NCI-H146 treated with DMSO at 0.1 percent for 48 hours (cell line): ENCODE results near the gene FAM180A.
"Not testable (repeated sequence)": the region's sequence is repeated elsewhere in the genome, so short reads cannot be mapped to it uniquely, and the experiment has no call there.

Experiments
- DNase-seq: peaks from one replicate; lab custom pipeline; 2025; ENCODE audit not compliant: unreplicated experiment; lab: John Stamatoyannopoulos, UW

Gene FAM180A

DNA sequence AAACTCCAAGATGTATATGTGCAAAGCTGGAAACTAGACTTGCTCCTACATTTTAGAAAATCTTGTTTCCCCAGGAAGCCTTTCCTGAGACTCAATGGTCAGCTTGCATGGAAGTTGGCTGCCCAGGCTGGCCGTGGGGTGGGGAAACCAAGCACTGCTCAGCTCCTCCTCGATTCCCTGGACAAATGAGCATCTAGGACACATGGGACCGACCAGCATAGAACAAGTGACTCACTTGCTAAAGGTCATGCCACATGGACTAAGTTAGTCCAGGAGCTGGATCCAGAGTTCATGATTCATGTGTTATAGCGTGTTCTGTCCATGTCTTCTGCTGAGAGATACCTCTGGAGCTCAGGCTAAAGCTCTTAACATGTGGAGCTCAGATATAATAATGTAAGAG is 6.2 kb downstream of the FAM180A start:
- DNase-seq: no peak

DNA sequence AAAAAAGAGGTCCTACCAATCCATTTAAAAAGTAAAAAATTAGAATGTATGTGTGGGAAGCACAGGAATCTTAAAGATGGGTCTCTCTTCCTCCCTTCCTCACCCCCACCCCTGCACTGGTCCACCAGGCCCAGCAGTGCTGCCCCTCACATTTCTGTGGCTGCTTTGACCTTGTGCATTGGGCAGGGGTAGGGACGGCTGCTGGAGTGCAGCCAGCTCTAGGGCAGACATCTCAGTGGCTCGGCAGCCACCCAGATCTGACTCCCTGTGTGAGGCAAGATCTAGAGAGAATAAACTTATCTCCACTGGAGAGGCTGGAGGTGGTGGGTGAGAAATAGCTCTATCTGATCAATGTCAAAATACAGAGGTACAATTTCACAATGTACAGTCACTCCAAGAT is 6.7 kb downstream of the FAM180A start:
- no peak for DNase-seq

DNA sequence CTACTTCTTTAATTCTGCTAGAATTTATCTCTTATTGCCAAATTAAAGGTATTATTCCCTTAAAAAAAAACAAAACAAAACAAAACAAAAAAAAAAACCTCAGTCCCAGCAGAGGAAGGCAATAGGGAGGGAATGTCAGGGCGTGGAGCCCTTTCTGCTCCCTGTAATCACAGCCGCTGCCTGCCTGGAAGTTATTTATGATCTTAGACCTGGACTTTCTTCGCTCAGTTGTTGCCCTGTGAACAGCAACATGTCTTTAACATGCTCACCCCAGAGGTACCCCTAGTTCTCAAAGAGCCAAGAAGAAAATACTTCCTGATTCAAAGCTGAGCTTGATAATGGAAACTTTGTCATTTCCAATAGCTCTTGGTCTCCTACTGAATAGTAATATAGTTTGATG is 7.7 kb downstream of the FAM180A start:
- DNase-seq: no peak

DNA sequence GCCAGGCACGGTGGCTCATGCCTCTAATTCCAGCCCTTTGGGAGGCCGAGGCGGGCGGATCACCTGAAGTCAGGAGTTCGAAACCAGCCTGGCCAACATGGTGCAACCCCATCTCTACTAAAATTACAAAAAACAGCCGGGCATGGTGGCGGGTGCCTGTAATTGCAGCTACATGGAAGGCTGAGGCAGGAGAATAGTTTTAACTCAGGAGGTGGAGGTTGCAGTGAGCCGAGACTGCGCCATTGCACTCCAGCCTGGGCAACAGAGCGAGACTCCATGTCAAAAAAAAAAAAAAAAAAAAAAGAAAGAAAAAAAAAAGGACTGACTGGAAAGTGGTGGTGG is 11.3 kb downstream of the FAM180A start:
- DNase-seq: not testable (repeated sequence)

DNA sequence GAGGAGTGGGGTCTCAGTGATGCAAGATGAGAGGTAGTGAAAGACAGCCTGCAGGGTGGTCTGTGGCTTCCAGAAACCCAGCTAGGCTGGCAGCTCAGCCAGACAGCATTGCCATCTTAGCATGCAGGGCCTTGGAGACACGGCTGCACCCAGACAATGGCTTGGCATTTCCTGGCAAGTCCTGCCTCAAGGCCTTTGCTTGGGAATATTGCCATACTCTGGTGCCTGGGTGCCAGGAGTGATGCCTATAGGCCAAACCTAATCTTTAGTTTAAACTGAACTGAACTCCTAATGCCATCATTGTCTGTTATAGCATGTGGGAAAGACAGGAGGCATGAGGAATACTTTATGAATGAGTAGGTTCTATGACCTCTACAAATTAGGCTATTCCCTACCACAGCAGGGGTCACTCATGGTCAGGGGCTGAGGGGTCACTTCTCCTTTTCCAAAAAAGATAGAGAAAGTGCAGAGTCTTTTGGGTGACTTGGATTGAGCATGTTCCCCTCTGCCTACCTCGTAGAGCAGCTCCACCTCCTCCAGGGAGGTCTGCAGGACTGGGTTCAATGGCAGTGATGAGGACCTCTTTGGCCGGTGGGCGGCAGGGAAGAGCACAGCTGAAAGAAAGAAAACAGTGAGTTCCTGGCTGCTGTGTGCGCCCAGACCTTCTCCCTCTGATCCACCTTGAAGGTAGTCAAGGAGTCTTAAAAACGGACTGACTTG is 11.9 kb downstream of the FAM180A start:
- no peak for DNase-seq

DNA sequence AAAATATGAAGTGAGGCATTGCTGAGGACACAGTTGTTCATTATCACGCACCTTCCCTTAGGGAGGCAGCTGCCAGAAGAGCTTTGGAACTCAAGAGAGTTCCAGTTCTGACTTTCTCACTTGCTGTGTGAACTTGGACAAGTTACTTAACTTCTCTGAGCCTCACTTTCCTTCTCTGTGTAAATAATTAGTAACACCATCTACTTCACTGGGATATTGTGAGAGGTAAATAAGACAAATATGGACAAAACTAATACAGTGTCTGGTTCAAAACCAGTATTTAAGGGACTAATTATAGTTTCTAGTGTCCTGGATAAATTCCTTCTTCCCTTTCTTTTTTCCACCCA is 14.3 kb downstream of the FAM180A start:
- DNase-seq: no peak

DNA sequence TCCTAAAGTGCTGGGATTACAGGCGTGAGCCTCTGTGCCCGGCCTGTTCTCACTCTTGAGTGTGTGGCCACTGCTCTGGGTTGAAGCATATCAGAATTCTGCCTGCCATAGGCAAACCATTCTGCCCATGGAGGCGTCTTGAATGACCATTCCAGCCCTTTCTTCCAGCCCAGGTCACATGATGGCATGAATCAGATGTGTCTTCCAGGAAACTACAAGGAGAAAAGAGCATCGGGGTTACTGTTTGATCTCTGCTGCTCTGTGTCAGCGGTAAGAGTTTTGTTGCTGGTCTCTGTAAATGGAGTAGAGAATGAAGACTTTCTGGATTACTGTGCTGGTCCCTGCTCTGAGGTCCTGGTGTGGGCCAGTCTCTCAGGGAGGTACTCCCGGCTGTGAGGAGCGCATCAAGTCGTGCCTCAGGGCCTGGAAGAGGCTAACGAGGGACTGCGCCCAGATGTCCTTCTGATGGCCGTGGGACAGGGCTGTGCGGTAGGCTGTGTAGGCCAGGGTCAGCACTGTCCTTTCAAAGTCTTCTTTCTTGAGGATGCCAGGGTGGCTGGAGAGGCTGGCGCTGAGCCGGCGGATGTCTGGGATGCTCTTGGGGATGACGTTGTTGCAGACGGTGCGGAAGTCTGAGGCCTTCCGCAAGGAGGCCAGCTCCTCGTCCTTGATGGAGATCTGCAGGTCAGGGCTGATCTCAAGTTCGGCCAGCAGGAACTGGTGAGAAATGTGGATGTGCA is 14.8 kb downstream of the FAM180A start:
- DNase-seq: no peak

DNA sequence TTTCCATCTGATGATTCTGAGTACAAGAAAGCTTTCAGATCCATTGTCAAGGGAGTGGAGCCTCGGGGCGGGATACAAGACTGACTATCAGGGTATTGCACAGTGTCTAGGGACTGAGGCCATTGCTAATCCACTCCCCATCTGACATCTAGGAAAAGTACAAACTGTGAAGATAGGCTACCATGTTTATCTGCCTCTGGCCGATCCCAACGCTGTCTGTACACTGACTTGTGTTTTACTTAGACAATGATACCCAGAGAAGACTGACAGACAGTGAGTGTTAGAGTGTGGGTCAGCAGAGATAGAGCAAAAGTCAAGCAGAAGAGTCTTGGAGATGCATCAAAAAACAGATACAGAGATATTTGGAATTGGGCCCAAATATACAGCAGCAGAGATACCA is 17.5 kb downstream of the FAM180A start:
- no peak for DNase-seq

DNA sequence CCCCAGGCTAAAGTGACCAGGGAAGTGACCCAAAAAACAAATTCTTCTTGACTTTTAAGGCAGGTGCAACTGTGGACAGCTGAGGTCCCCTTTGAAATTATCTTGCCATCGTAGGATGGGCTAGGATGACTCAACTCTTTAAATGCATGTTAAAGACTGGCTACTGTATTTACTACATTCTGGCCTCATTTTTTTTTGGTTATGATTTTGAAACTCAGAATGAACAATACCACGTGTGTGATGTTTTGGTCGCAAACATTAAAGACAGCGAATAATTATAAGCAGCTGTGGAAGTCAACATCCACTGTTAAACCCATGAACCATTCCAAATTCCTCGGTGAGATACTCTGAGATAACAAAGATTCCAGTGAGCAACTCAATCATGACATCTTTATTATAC is 19.4 kb downstream of the FAM180A start:
- DNase-seq: no peak

DNA sequence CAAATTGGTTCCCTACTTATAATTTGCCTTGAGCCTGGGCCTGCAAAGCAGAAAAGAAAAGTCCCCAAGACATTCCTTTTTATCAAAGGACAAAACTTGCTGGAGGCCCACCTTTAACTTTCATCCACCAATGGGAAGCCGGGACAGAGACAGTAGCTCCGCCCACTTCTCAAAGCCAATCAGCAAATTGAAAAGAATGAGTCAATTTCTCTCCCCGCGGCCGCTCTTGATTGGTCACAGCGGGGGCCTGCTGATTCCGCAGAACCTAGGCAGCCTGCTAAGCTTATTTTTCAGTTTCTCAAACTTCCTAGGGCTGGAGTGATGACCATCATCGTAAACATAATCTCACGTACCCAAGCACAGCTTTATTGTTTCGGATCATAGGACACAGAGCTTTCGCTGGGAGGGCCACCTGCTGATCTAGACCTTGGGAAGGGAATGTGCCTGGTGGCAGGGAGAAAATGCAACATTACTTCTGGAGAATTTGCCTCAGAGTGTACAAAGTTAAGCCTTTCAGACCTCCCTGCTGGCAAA is 20.4 kb downstream of the FAM180A start, which contains the start of gene SLC13A4:
Gene SLC13A4 (minus strand): TSS at position 51 of the 534 bp plus-strand sequence. CDS start 690 bp downstream, outside the sequence.
- DNase-seq: no peak

DNA sequence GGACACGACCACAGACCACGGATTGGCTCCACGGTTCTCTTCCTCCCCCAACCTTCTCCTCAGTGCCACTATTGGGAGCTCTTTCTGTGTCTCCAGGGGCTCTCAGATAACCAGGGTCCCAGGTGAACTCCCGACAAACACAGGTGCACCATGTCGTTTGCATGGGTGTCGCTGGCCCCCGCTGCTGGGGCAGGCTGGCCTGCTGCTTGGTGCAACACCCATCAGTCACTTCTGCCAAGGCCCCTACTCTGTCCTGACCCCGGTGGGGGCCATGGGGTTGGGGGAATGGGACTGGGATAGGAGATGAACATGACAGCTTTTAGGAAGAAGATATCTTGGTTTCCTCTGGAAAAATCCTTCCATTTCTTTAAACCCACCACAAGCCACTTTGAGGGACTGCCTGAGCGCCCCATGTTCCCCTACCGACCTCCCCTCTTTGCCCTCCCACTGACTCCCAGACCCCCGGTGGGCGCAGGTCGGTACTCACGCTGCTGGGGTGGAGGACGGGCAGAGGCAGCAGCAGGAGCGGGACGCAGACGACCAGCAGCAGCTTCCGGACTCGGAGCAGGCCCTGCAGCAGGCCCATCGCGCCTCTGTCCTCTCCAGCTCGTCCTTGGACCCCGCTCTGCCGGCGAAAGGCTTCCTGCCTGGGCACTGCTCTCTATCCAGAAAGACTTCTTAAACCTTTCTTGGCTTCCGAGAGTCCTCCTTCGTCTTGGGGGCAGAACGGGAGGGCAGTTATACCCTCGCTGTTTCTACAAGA is 21.5 kb downstream of the FAM180A start:
- DNase-seq: no peak

DNA sequence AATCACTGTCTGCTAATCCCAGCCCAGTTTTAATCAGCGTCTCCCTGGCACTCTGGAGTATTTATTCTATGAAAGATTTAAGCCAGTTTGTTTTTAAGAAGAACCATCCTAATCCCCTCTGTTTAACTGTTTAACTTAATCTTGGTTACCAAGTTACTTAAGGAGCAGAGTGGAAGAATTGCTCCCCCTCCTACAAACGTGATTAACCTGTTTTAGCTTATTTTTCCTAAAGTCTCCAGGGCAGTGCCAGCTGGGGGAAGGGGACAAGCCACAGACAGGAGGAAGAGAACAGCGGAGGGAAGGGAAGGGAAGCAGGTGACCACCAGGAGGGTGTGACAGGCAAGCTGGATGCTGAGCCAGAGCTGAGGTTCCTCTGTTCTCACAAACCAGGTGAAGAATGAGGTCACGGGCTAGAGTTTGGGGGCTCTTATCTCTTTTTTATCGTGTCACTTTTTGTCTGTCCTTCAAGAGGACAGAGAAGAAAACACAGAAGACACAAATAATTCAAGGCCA is 22.3 kb downstream of the FAM180A start:
- no peak for DNase-seq

DNA sequence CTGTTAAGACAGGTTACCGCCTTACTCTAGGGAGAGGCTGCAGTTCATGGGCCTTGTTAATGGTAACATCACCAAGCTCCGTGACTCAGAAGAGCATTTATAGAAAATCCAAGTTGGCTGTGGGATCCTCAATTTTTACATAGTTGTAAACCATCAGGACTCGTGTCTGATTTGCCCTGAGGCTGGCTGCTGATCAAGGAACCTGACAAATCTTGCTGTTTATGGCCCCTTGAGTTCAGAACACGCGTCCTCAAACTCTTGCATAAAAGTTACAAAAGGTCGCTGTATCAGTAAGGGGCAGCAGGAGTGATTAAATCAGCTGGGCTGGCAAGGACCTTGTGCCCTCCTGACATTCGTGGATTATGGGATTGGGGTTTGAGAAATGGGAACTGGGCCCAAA is 25.2 kb downstream of the FAM180A start:
- DNase-seq: no peak

DNA sequence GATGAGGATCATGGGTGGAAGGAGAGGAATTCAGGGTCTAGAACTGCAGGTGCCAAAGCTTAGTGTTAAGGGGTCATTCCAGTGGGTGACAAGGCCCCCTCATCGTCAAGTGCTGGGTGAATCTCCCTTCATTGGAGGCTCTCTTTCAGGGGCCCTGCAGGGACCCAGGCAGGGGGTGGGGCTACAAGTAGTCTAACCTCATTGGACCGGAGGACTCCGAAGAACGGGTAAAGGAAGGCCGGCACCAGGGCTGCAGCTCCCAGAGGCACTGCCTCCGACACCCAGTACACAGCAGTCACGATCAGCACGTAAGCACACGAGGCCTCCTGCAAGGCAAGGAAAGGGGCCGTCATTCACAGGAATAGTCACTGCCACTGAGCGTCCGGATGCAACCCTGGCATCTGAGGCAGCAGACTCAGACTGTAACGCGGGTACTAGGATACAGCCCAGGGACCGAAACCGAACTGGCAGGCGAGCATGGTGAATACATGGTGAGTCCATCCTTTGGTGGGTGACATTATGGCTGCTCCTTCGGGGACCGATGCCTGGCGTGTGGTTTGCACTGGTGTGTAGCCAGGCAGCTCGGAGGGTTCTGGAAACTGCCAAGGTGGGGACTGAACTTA is 27.3 kb downstream of the FAM180A start:
- DNase-seq: no peak

DNA sequence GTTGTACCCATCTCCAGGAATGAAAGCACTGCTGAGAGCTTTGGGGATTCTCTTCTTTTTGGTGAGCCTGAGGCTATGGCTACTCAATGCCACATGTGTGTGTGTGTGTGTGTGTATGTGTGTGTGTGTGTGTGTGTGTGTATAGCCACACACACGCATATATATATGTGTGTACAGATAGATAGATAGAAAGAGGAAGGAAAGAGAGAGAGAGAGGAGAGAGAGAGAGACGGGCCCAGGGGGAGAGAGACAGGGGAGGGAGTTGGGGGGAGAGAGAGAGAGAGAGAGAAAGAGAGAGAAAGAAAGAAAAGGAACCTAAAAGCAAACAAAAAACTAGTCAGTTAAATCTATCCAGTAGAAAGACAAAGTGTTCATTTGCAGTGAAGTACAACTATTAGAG is 28.9 kb downstream of the FAM180A start:
- no peak for DNase-seq

DNA sequence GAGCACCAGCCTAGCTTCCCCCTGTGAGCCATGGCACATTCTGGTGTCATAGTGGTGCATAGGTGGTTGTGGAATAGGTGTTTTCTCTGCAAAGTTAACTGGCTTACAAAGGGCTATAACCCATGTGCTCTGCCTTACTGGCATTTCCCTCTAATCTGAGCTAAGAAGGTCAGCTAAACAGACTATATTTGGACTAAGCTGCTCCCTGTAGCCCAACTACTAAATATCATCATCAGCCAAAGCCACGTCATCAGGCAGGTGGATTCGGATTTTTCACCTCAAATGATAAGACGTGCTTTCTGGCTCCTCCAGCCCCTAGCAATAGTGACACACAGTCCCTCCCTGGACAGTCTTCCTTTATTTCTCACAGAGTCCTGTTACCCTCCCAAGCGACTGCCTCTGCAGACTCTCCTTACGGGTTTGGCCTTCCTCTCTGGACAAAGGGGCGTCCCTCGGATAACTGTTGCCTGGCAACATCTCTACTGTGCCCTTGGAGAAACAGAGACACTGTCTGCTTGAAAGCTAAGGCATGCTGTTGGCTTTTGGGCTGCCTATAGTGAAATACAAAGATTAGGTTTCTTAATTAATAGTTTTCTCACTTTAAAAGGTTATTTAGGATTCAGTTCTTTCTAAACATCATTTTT is 29.7 kb downstream of the FAM180A start:
- DNase-seq: no peak

DNA sequence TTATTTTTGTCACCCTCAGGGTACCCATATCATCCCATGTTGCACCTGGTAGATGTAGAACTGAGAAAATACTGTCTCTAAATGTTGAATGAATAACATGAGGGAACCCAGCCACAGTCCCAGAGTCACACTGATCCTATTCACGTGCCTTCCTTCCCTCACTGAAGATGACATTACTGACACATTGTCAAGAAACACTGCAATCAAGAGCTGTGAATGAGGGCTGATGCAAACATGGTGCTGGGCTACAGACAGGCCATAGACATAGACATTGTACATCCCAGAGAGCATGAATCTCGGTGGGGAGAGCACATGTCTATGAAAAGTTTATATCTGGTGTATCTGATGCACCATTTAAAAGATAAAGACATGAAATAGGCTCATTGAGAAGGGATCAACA is 30.4 kb downstream of the FAM180A start:
- no peak for DNase-seq

DNA sequence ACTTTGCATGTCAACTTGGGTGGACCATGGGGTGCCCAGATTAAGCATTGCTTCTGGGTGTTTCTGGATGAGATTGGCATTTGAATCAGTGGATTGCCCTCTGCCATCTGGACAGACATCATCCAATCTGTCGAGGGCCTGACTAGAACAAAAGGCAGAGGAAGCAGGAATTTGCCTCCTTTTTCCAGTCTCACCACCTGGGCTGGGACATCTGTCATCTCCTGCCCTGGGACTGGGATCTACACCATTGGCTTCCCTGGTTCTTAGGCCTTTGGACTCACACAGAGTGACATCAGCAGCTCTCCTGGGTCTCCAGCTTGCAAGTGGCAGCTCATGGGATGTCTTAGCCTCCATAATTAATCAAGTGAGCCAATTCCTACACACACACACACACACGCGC is 30.9 kb downstream of the FAM180A start:
- DNase-seq: no peak

DNA sequence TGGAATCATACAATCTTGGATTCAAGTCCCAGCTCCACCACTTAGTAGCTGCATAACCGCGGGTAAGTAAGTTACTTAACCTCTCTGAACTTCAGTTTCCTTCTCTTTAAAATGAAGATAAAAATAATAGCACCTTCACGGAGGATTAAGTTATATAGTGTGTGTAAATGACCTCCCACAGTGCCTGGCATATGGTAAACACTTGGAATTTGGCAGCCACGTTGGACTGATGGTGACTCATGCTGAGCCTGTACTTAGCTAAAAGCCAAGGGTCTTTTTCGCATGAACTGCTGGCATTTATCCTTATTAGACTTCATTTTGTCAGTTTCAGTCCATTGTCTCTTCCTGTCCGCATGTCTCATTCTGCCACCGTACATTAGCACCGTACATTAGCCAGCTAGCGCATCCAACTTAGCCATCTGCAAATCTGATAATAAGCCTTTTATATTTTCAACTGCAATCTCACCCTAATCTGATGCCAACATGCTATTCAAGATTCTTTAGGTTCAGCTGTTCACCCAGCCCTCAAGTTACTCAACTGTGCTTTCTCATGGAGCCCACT is 31.9 kb downstream of the FAM180A start:
- peak; percentile 62 for DNase-seq

DNA sequence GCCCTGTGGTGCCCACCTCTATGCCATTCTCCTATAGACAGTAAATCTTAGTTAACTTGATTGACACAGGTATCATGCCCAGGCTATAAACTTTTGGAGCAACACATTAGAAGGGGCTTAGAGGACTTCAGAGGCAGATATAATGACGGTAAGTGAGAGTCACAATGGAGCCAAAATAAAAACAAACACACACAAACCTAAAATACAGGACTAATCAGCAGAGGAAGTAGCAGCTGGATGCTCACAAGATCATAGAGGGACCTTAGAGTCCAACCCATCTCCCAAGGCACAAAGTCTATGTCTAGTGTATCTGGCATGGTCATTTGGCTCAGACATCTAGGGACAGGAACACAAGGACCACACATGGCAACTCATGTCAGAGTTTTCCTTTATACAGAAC is 32.9 kb downstream of the FAM180A start:
- no peak for DNase-seq
